ENCODE data around the gene KDM4C. TPM values are rescaled to one million over a fixed set of nuclear protein-coding genes. Genes with fewer than 3 reads are reported as not detected.

Gene KDM4C
- total RNA-seq, 2 donors from 2014 or later: 46.6 to 70.9 TPM

DNA sequence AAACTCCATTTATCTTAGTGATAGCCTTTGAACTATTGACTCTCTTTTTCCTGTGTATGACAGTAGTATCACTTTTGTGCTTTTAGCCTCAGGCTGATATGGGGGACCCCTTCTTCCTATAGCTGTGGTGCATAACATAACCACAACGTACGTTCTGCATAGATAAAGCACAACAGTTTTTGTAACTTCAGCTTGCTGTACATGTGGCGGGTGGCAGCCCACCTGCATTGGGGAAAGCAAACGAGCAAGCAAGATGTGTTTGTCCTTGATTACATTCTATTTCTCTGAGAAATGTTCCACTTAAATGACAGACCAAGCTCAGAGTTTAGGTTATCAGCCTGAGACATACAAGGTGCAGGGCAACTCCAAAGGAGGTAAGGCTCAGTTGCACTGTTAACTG lies 309.4 kb downstream of the KDM4C start:
- Mint-ChIP-seq H3K9me3 (no peaks in the 10 kb centered on the region), H3K36me3 (ENCODE audit: low read depth) (peaks cover 45% of the 10 kb centered on the region), H3K27ac (no peak overlapping the region), H3K4me1 (no peaks in the 10 kb centered on the region), H3K4me3 (no peak overlapping the region), H3K27me3 (no peaks in the 10 kb centered on the region)
- no peak for ATAC-seq (replicated peaks)

DNA sequence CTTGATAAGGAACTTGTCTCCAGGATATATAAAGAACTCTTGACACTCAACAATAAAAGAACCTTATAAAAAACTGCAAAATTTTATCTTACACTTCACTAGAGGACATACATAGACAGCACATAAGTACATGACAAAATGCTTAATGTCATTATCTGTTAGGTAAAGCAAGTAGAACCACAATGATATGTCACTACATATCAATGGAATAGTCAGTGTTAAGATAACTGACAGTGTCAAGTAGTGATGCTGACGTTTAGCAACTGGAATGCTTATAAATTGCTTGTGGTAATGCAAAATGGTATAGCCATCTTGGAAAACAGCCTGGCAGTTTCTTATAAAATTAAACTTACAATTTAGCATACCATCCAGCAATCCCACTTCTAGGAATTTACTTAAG lies 314.1 kb downstream of the KDM4C start:
- Mint-ChIP-seq H3K27ac (no peak overlapping the region), H3K4me3 (no peak overlapping the region)
- ATAC-seq (replicated peaks): no peak

DNA sequence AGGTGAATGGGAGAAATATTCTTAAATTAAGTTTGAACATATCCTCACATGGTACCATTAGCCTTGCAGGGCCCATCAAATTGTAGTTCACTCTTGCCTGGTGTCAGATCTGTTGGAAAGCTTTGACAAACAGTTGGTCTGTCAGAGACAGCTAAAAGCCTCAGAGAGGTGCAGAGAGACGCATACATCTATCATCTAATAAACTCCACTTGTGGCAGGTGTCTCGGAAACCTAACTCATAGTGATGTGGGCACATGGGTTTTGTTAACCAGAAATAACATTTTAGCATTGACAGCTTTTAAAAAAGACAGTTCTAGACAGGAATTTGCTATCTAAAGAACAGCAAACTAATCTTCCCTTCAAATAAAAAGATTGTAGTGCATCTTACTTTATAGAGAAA lies 315.9 kb downstream of the KDM4C start:
- H3K4me1 Mint-ChIP-seq: no peaks in the 10 kb centered on the region
- no peaks in the 10 kb centered on the region for H3K27me3 Mint-ChIP-seq
- peaks cover 71% of the 10 kb centered on the region for H3K36me3 Mint-ChIP-seq (ENCODE audit: low read depth)
- no peak overlapping the region for H3K4me3 Mint-ChIP-seq
- H3K9me3 Mint-ChIP-seq: no peaks in the 10 kb centered on the region
- ATAC-seq (replicated peaks): no peak
- no peak overlapping the region for H3K27ac Mint-ChIP-seq

More for the DNA sequence above, 314.1 kb downstream of the KDM4C start:
- Mint-ChIP-seq H3K4me1 (no peaks in the 10 kb centered on the region), H3K27me3 (no peaks in the 10 kb centered on the region), H3K36me3 (ENCODE audit: low read depth) (peaks cover 63% of the 10 kb centered on the region), H3K9me3 (no peaks in the 10 kb centered on the region)

DNA sequence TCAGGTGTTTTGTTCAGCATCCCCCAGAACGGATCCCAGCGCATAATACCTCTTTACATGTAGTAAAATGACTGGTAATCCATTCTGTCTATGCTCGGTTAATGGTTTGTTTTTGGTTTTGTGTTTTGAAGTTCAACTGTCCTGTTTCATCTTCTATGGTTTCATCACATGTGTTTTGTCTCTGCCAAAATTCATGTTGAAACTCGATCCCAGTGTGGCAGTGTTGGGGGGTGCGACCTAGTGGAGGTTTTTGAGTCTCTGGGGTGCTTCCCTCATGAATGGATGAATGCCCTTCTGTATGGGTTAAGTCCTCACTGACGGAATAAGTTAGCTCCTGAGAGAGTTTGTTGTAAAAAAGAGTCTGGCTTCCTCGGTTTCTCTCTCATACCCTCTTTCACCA lies 317.4 kb downstream of the KDM4C start:
- H3K36me3 Mint-ChIP-seq (ENCODE audit: low read depth): peaks cover 82% of the 10 kb centered on the region
- H3K27ac Mint-ChIP-seq: no peak overlapping the region
- ATAC-seq (replicated peaks): no peak
- no peaks in the 10 kb centered on the region for H3K27me3 Mint-ChIP-seq
- H3K9me3 Mint-ChIP-seq: no peaks in the 10 kb centered on the region
- H3K4me3 Mint-ChIP-seq: no peak overlapping the region
- H3K4me1 Mint-ChIP-seq: no peaks in the 10 kb centered on the region

DNA sequence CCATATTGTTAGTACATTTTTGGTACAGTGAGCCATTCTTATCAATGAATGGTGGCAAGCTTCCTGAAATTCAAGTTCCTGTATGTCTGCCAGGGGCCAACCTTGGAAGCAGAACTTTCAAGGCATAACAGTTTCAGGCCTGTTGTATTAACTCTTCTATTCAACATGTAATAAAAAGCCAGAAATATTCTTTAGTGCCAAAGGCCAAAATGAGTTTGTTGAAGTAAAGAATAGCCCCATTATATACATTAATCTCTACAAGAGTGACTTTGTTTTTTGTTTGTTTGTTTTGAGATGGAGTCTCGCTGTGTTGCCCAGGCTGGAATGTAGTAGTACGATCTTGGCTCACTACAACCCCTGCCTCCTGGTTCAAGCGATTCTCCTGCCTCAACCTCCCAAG lies 321.3 kb downstream of the KDM4C start:
- Mint-ChIP-seq H3K4me3 (no peak overlapping the region), H3K4me1 (no peaks in the 10 kb centered on the region), H3K9me3 (no peaks in the 10 kb centered on the region), H3K36me3 (ENCODE audit: low read depth) (peaks cover 68% of the 10 kb centered on the region), H3K27me3 (no peaks in the 10 kb centered on the region), H3K27ac (no peak overlapping the region)
- no peak for ATAC-seq (replicated peaks)

DNA sequence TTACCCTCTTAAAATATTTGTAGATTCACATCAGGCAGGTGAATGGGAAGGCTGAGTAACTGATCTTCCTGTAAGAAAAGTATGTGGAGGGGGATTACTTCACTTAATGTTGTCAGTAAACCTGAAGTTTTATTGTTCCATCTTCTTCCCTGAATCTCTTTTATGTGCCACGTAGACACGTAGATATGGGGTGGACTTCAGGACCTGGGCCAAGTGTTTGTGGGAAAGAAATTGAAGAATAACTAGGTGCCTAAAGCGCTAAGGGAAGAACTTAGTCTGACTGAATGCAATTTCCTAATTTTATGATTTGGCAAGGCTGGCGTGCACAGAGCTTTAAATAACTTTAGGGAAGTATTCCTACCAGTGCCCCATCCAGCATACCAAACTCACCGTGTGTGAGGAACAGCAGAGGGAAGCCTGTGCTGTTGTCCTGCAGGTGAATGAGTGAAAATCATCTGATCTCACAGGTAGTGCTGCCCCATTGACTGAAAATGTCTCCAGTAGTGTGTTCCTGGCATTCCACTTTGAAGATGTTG lies 323.4 kb downstream of the KDM4C start:
- H3K36me3 Mint-ChIP-seq (ENCODE audit: low read depth): peaks cover 64% of the 10 kb centered on the region
- H3K4me3 Mint-ChIP-seq: no peak overlapping the region
- H3K9me3 Mint-ChIP-seq: no peaks in the 10 kb centered on the region
- no peak overlapping the region for H3K27ac Mint-ChIP-seq
- no peaks in the 10 kb centered on the region for H3K27me3 Mint-ChIP-seq
- ATAC-seq (replicated peaks): no peak
- H3K4me1 Mint-ChIP-seq: peaks cover 5% of the 10 kb centered on the region

DNA sequence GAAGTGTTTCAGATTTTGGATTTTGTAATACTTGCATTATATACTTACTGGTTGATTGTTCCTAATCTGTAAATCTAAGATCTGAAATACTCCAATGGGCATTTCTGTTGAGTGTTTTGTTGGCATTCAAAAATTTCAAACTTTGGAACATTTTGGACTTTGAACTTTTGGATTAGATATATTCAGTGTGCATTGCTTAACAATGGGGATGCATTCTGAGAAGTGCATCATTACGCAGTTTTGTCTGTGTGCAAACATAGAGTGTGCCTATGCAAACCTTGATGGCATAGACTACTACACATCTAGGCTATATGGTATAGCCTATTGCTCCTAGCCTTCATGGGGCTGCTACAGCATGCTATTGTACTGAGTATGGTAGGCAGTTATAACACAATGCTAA lies 325.4 kb downstream of the KDM4C start:
- ATAC-seq (replicated peaks): no peak
- Mint-ChIP-seq H3K27me3 (no peaks in the 10 kb centered on the region), H3K4me3 (no peak overlapping the region), H3K9me3 (no peaks in the 10 kb centered on the region), H3K4me1 (peaks cover 5% of the 10 kb centered on the region), H3K36me3 (ENCODE audit: low read depth) (peaks cover 66% of the 10 kb centered on the region), H3K27ac (no peak overlapping the region)

DNA sequence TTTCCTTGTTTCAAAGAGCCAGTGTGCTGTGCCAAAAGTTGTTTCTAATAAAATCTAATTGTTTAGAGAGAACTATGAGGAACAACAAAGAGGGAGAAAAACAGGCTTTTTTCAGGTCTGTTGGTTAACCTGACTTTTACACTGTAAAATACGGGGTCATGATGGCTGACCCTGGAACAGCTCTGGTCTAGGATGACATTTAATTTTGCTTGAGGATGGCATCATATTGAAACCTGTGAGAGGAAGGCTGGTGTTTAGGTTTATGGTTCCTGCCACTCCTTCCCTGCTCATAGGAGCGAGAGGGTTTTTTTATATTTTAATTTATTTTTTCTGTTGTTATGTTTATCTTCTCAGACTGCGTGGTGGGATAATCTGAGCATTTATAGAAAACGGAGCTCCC lies 327.6 kb downstream of the KDM4C start:
- Mint-ChIP-seq H3K36me3 (ENCODE audit: low read depth) (peaks cover 64% of the 10 kb centered on the region), H3K4me3 (no peak overlapping the region), H3K27me3 (no peaks in the 10 kb centered on the region), H3K4me1 (peaks cover 5% of the 10 kb centered on the region), H3K27ac (no peak overlapping the region), H3K9me3 (no peaks in the 10 kb centered on the region)
- no peak for ATAC-seq (replicated peaks)

DNA sequence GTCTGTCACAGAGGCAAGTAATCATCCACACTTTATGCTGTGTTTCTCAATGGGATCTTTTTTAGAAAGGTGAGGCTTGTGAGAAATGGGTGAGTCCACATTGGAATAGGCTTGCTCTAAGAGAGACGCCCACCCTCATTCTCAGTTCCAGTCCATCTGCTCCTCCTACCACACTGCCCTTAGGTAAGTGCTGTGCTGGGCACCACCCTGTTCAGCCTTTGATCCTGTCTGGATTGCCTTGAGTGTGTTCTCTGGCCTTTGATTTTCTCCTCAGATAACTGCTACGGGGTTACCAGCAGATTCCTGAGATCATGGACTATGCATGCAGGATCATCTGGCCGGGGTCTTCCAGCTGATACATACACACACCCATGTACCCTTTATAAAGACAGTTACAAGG lies 328.6 kb downstream of the KDM4C start:
- Mint-ChIP-seq H3K27ac (no peak overlapping the region), H3K27me3 (no peaks in the 10 kb centered on the region), H3K36me3 (ENCODE audit: low read depth) (peaks cover 68% of the 10 kb centered on the region), H3K4me3 (no peak overlapping the region), H3K4me1 (peaks cover 5% of the 10 kb centered on the region), H3K9me3 (no peaks in the 10 kb centered on the region)
- no peak for ATAC-seq (replicated peaks)

DNA sequence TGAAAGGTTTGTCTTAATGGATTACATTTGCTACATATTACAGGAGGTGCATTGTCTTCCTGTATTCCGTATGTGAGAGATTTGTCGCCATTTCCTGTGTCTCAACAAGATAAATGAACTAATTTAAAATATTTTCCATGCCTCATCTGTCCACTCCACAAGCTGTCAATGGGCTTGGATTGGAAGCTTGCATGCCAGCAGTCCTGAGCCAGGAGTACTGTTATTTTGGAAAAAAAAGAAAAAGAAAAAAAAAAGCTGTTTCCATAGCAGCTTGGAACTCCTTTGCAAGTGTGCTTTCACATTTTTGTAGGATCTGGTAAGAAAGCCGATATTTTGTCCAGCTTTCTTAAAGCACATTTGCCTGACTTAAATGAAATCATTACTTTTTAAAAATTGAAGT lies 330.8 kb downstream of the KDM4C start:
- no peaks in the 10 kb centered on the region for H3K9me3 Mint-ChIP-seq
- no peak overlapping the region for H3K4me3 Mint-ChIP-seq
- no peak overlapping the region for H3K27ac Mint-ChIP-seq
- H3K27me3 Mint-ChIP-seq: no peaks in the 10 kb centered on the region
- peaks cover 84% of the 10 kb centered on the region for H3K36me3 Mint-ChIP-seq (ENCODE audit: low read depth)
- H3K4me1 Mint-ChIP-seq: peaks cover 5% of the 10 kb centered on the region
- ATAC-seq (replicated peaks): no peak

DNA sequence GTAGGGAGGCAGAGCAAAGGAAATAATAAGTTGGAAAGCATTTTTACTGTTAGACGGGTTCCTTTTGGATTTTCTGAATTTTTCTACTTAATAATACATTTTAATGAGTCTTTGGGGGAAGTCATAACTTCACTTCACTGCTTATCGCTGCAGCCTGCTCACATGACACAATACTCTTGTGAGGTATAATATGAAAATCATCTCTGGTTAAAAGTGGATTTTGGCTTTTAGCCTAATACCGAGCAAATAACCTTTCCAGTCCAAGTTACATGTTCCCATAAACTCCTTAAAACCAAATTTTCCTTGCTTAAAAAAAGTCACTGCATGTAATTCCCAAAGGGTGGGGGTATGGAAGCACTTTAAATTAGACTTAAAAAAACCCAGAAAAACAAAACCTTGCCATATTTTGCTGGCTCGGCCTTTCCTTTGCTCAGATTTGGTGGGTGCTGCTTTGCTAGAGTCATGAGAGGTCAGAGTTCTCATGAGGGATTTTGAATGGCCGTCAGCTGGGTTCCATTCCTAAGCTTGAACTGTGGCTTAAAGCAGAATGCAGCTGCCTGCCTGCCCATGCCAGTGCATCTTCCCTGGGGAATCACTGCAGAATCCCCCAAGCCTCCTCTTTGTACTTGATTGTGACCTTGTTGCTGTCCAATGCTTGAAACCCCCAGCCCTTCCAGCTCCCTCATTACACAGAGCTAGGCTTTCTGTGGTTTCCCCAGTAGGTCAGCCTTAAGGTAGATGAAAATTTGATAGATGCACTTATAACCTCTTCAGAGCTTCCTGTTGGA lies 331.8 kb downstream of the KDM4C start:
- ATAC-seq (replicated peaks): no peak
- peaks cover 4% of the 10 kb centered on the region for H3K4me1 Mint-ChIP-seq
- H3K36me3 Mint-ChIP-seq (ENCODE audit: low read depth): peaks cover 85% of the 10 kb centered on the region
- no peaks in the 10 kb centered on the region for H3K9me3 Mint-ChIP-seq
- H3K4me3 Mint-ChIP-seq: no peak overlapping the region
- H3K27me3 Mint-ChIP-seq: no peaks in the 10 kb centered on the region
- no peak overlapping the region for H3K27ac Mint-ChIP-seq

DNA sequence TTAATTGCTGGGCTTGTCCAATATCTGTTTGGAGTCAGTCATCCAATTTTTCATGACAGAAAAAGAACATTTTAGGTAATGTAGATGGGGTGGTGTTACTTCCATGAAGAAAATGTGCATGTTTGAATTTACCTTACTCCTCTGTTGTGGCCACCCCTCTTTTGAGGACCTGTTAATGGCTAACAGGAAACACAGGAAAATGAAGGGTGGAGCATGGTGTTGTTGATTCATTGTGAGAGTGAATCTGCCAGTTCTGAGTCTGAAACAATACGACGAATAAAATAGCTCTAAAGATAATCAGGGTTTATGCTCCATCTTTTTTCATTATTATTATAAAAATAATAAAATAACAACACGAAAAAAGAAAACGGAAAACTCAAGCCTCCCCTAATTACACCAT lies 335.3 kb downstream of the KDM4C start:
- ATAC-seq (replicated peaks): no peak
- H3K4me3 Mint-ChIP-seq: no peak overlapping the region

DNA sequence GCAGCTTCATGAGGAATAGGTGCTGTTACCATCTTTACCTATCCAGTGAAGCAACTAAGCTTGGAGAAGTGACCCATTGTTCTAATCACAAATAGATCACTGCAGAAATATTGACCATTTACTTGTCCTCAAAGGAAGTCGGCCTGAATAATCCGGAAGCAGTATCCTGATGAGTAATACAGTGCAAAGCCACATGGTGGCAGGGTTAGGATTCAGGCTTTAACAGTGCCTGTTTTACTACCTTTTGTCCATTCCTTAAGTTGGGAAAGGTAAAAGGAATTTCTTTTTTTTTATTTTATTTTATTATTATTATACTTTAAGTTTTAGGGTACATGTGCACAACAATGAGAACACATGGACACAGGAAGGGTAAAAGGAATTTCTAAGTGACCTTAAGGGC lies 336.3 kb downstream of the KDM4C start:
- H3K27ac Mint-ChIP-seq: no peak overlapping the region
- H3K27me3 Mint-ChIP-seq: no peaks in the 10 kb centered on the region
- H3K4me1 Mint-ChIP-seq: no peaks in the 10 kb centered on the region
- H3K36me3 Mint-ChIP-seq (ENCODE audit: low read depth): peaks cover 89% of the 10 kb centered on the region
- H3K4me3 Mint-ChIP-seq: no peak overlapping the region
- peaks cover 5% of the 10 kb centered on the region for H3K9me3 Mint-ChIP-seq
- no peak for ATAC-seq (replicated peaks)

More for the DNA sequence above, 335.3 kb downstream of the KDM4C start:
- Mint-ChIP-seq H3K27ac (no peak overlapping the region), H3K4me1 (no peaks in the 10 kb centered on the region), H3K36me3 (ENCODE audit: low read depth) (peaks cover 89% of the 10 kb centered on the region), H3K9me3 (no peaks in the 10 kb centered on the region), H3K27me3 (no peaks in the 10 kb centered on the region)

DNA sequence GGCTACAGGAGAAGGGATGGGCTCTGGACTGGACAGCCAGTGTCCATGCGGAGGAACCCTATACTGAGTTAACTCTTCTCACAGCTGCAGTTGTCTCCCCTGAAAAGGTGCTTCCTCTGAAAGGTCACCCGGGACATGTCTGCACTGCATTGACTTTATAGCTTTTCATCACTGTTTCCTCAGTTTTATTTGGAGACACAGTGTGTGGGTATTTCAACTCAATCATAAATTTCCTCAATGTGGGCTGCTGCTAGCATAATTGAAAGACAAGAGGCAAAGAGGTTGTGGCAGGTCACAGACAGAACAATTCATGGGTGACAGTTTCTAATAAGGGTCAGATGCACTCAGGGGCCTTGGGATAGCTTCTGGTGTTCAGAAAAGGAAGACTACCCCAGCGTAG lies 336.8 kb downstream of the KDM4C start:
- no peaks in the 10 kb centered on the region for H3K27me3 Mint-ChIP-seq
- peaks cover 5% of the 10 kb centered on the region for H3K9me3 Mint-ChIP-seq
- H3K36me3 Mint-ChIP-seq (ENCODE audit: low read depth): peaks cover 89% of the 10 kb centered on the region
- no peak overlapping the region for H3K27ac Mint-ChIP-seq
- H3K4me3 Mint-ChIP-seq: no peak overlapping the region
- ATAC-seq (replicated peaks): no peak
- no peaks in the 10 kb centered on the region for H3K4me1 Mint-ChIP-seq

DNA sequence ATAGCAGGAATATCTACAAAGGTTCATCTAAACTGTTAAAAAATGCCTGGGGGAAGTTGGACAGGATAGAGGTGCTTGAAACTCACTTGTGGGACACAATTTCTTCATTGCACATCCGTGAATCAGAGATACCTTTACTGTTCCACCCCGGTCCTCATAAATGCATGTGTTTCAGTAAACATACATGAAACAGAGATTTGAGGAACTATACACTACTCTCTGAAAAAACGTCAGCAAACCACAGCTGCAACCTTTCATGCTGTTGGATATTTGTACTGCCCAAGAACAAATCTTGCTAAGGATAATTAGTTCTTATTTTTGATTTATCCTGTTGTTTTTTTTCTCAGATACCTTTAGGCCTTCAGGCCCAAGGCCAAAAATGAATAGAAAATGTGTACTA lies 337.3 kb downstream of the KDM4C start:
- peaks cover 86% of the 10 kb centered on the region for H3K36me3 Mint-ChIP-seq (ENCODE audit: low read depth)
- no peaks in the 10 kb centered on the region for H3K27me3 Mint-ChIP-seq
- H3K4me3 Mint-ChIP-seq: no peak overlapping the region
- no peak overlapping the region for H3K27ac Mint-ChIP-seq
- peaks cover 5% of the 10 kb centered on the region for H3K9me3 Mint-ChIP-seq
- no peak for ATAC-seq (replicated peaks)
- H3K4me1 Mint-ChIP-seq: no peaks in the 10 kb centered on the region
